Measurements from ENCODE around the gene ZNF319. TPM values are rescaled to one million over a fixed set of nuclear protein-coding genes. Genes with fewer than 3 reads are reported as not detected.

ZNF319 gene
- total RNA-seq, 1 donor from 2014 or later, result 11.5 TPM

DNA sequence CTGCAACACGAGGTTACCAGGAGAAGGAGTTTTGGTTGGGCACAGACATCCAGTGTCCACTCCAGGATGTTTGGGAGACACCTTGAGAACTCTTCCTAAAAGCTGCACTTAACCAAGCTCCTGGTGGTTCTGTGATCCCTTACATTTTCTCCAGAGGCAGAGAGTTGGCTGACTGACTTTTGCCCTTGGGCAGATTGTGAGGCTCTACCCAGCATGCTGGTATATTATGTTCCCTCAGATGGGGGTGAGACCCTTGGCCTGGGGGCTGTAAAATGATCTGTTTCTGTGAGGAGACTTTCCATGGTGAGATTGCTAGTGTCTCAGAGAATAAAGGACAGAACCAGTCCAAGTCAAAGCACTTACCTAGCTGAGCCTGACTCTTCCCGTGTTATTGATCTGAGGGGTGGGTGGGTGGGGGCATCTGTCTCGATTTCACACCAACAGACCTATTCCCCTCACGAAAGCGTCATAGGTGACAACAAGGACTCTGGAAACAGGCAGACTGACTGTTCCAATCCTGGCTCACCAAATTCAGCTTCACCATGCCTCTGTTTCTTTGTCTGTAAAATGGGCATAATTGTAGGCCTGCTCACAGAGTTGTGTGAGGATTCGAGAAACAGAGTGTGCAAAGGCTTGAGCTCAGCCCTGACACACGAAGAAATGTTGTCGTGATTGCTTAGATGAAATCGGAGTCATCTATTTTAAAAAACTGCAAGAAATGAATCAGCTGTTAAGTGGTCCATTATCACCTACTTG, 12.9 kb upstream of the ZNF319 start:
- no peak overlapping the region for H3K27ac Mint-ChIP-seq (ENCODE audit: unreplicated experiment)
- no peak for FAIRE-seq

DNA sequence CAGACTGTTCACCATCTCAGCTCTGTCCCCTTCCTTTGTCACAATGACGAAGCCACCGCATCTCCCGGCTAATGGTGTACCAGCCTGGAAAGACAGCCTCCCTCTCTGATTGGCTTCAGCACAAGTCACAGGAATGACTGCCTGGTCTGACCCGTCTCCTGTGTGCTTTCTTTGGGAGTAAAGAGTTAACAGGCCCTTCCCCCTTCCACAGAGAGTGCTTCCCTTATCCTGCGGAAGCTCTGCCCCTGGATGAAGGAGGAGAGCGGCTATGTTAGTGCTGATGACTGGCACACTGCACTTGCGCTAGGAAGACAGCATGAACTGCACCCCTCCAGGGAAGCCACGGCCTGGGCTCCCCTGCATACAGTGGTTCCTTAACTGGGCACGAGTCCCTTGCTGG, 12.0 kb upstream of the ZNF319 start:
- Histone ChIP-seq H3K4me3 (ENCODE audit: insufficient read depth, low read depth, low read length) (no peak overlapping the region), H3K79me2 (ENCODE audit: insufficient read depth, low read length) (peaks cover 6% of the 10 kb centered on the region), H3K4me1 (ENCODE audit: insufficient read depth, low read length) (peaks cover 18% of the 10 kb centered on the region), H4K20me1 (ENCODE audit: insufficient read depth, low read length) (peaks cover 23% of the 10 kb centered on the region), H3K27me3 (ENCODE audit: insufficient read depth, low read length) (no peaks in the 10 kb centered on the region), H3K9ac (ENCODE audit: low read length) (no peak overlapping the region), H3K27ac (ENCODE audit: low read depth, low read length) (no peak overlapping the region), H2AFZ (ENCODE audit: low read depth, low read length) (no peak overlapping the region), H3K9me3 (ENCODE audit: insufficient read depth, low read depth, low read length) (no peaks in the 10 kb centered on the region), H3K36me3 (ENCODE audit: insufficient read depth, low read length) (peaks cover 10% of the 10 kb centered on the region), H3K4me2 (ENCODE audit: low read length) (no peak overlapping the region)
- no peak for TF ChIP-seq EZH2 (IDR thresholded peaks at IDR 0.05; ENCODE audit: insufficient read depth, low read length)
- TF ChIP-seq, protein P1, sequence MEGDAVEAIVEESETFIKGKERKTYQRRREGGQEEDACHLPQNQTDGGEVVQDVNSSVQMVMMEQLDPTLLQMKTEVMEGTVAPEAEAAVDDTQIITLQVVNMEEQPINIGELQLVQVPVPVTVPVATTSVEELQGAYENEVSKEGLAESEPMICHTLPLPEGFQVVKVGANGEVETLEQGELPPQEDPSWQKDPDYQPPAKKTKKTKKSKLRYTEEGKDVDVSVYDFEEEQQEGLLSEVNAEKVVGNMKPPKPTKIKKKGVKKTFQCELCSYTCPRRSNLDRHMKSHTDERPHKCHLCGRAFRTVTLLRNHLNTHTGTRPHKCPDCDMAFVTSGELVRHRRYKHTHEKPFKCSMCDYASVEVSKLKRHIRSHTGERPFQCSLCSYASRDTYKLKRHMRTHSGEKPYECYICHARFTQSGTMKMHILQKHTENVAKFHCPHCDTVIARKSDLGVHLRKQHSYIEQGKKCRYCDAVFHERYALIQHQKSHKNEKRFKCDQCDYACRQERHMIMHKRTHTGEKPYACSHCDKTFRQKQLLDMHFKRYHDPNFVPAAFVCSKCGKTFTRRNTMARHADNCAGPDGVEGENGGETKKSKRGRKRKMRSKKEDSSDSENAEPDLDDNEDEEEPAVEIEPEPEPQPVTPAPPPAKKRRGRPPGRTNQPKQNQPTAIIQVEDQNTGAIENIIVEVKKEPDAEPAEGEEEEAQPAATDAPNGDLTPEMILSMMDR (IDR thresholded peaks at IDR 0.05; ENCODE audit: insufficient read depth, low read depth, low read length), result no peak
- Mint-ChIP-seq H3K27ac (ENCODE audit: unreplicated experiment) (peak overlapping the region; percentile 34), H3K4me3 (ENCODE audit: unreplicated experiment) (no peak overlapping the region), H3K36me3 (ENCODE audit: low read depth, unreplicated experiment) (peaks cover 11% of the 10 kb centered on the region), H3K4me1 (ENCODE audit: low read depth, unreplicated experiment) (peaks cover 21% of the 10 kb centered on the region), H3K9me3 (ENCODE audit: unreplicated experiment) (no peaks in the 10 kb centered on the region), H3K27me3 (ENCODE audit: low read depth, unreplicated experiment) (no peaks in the 10 kb centered on the region)
- FAIRE-seq, result no peak
- DNase-seq (ENCODE audit: low read depth), result no peak

More for the DNA sequence above, 12.9 kb upstream of the ZNF319 start:
- no peak overlapping the region for H3K27ac ChIP-seq (ENCODE audit: low read depth, low read length)
- H3K4me3 ChIP-seq (ENCODE audit: insufficient read depth, low read depth, low read length), result no peak overlapping the region
- H3K9ac ChIP-seq (ENCODE audit: low read length), result no peak overlapping the region
- H3K27me3 ChIP-seq (ENCODE audit: insufficient read depth, low read length), result no peaks in the 10 kb centered on the region
- H3K4me2 ChIP-seq (ENCODE audit: low read length), result no peak overlapping the region
- H3K4me1 ChIP-seq (ENCODE audit: insufficient read depth, low read length), result peaks cover 18% of the 10 kb centered on the region
- peaks cover 3% of the 10 kb centered on the region for H3K79me2 ChIP-seq (ENCODE audit: insufficient read depth, low read length)
- H4K20me1 ChIP-seq (ENCODE audit: insufficient read depth, low read length), result peaks cover 23% of the 10 kb centered on the region
- Mint-ChIP-seq H3K36me3 (ENCODE audit: low read depth, unreplicated experiment) (peaks cover 11% of the 10 kb centered on the region), H3K4me1 (ENCODE audit: low read depth, unreplicated experiment) (peaks cover 21% of the 10 kb centered on the region), H3K4me3 (ENCODE audit: unreplicated experiment) (no peak overlapping the region), H3K27me3 (ENCODE audit: low read depth, unreplicated experiment) (no peaks in the 10 kb centered on the region), H3K9me3 (ENCODE audit: unreplicated experiment) (no peaks in the 10 kb centered on the region)
- no peak for TF ChIP-seq EZH2 (IDR thresholded peaks at IDR 0.05; ENCODE audit: insufficient read depth, low read length)
- TF ChIP-seq, protein P1 (IDR thresholded peaks at IDR 0.05; ENCODE audit: insufficient read depth, low read depth, low read length), result no peak
- H3K36me3 ChIP-seq (ENCODE audit: insufficient read depth, low read length), result peaks cover 10% of the 10 kb centered on the region
- no peak for DNase-seq (ENCODE audit: low read depth)
- H2AFZ ChIP-seq (ENCODE audit: low read depth, low read length), result no peak overlapping the region
- H3K9me3 ChIP-seq (ENCODE audit: insufficient read depth, low read depth, low read length), result no peaks in the 10 kb centered on the region

DNA sequence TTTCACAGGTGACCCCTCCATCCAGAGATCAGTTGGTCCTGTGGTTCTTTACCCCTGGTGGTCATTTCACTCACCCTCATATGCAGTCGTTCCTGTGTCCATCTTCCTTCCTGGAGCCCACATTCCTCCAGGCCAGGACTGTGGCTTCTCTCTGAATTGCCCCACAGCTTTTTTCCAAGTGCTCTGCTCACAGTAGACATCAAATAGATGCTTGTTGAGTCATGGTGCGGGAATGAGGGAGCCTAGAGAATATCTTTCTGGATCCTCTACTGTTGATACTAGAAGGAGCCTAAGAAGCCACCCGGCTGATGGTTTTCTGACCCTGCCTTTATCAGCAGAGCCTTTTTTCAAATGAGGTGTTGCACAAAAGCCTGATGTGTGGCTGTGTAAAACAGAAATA, 11.2 kb upstream of the ZNF319 start:
- Histone ChIP-seq H2AFZ (ENCODE audit: low read depth, low read length) (no peak overlapping the region), H3K4me2 (ENCODE audit: low read length) (peak overlapping the region; percentile 58), H4K20me1 (ENCODE audit: insufficient read depth, low read length) (peaks cover 23% of the 10 kb centered on the region), H3K9ac (ENCODE audit: low read length) (peak overlapping the region; percentile 3), H3K4me1 (ENCODE audit: insufficient read depth, low read length) (peaks cover 18% of the 10 kb centered on the region), H3K27me3 (ENCODE audit: insufficient read depth, low read length) (no peaks in the 10 kb centered on the region), H3K27ac (ENCODE audit: low read depth, low read length) (peak overlapping the region; percentile 25), H3K9me3 (ENCODE audit: insufficient read depth, low read depth, low read length) (no peaks in the 10 kb centered on the region), H3K36me3 (ENCODE audit: insufficient read depth, low read length) (peaks cover 10% of the 10 kb centered on the region), H3K4me3 (ENCODE audit: insufficient read depth, low read depth, low read length) (no peak overlapping the region), H3K79me2 (ENCODE audit: insufficient read depth, low read length) (peaks cover 12% of the 10 kb centered on the region)
- H3K27ac Mint-ChIP-seq (ENCODE audit: unreplicated experiment), result peak overlapping the region; percentile 72
- H3K9me3 Mint-ChIP-seq (ENCODE audit: unreplicated experiment), result no peaks in the 10 kb centered on the region
- H3K4me1 Mint-ChIP-seq (ENCODE audit: low read depth, unreplicated experiment), result peaks cover 21% of the 10 kb centered on the region
- TF ChIP-seq, protein P1 (IDR thresholded peaks at IDR 0.05; ENCODE audit: insufficient read depth, low read depth, low read length), result no peak
- no peak for TF ChIP-seq EZH2 (IDR thresholded peaks at IDR 0.05; ENCODE audit: insufficient read depth, low read length)
- H3K27me3 Mint-ChIP-seq (ENCODE audit: low read depth, unreplicated experiment), result no peaks in the 10 kb centered on the region
- peak; percentile 74 for DNase-seq (ENCODE audit: low read depth)
- FAIRE-seq, result peak; percentile 79
- H3K36me3 Mint-ChIP-seq (ENCODE audit: low read depth, unreplicated experiment), result peaks cover 15% of the 10 kb centered on the region
- no peak overlapping the region for H3K4me3 Mint-ChIP-seq (ENCODE audit: unreplicated experiment)

All from astrocyte (in vitro differentiated cells and primary cell).